Keratinocyte (primary cell): ENCODE results near the gene PPIAL4G.

Source experiments
- CTCF ChIP-seq, 3 experiments: IDR thresholded peaks in 1 of 3; conservative IDR thresholded peaks in 1 of 3; optimal IDR thresholded peaks in 1 of 3; 2 replicates in 2 of 3; 3 replicates in 1 of 3; pipeline versions ENCODE3 to v1.5.1; 2011; ENCODE audit warnings: low read length in 3 of 3, mild to moderate bottlenecking in 3 of 3, moderate library complexity in 2 of 3, control low read depth in 1 of 3, inconsistent platforms in 1 of 3; ENCODE audit not compliant: insufficient read depth in 2 of 3; ENCODE audit errors: extremely low read depth in 1 of 3
- EZH2 ChIP-seq: IDR thresholded peaks from one replicate; pipeline ENCODE4 v1.6.1; 2012; ENCODE audit warnings: inconsistent platforms, mild to moderate bottlenecking, low read length, moderate library complexity

- TF ChIP-seq EZH2 (no peak), CTCF (optimal IDR thresholded peaks at IDR 0.05 in 1 of 3, IDR thresholded peaks at IDR 0.05 in 1 of 3, conservative IDR thresholded peaks at IDR 0.05 in 1 of 3; ENCODE audit: extremely low read depth in 1 of 3, insufficient read depth in 2 of 3, low read length in 3 of 3) (no peak)
Observed at GRCh38 chr1:148435406-148435805, 47.7 kb downstream of the PPIAL4G start.
